Measurements from ENCODE around the gene CADPS2.

CADPS2 gene

GRCh38 chr7:122595885-122596284 lies 290.4 kb downstream of the CADPS2 start:
- no peak for TF ChIP-seq CTCF (IDR thresholded peaks at IDR 0.05; ENCODE audit: borderline replicate concordance, control extremely low read depth, extremely low read depth, insufficient read depth, missing control alignments)
- DNase-seq (ENCODE audit: low spot score) = no peak
- in situ Hi-C loops (cut with MboI; ENCODE audit: low sequenced_read_pairs, unreplicated experiment) = no loop called here

GRCh38 chr7:122588621-122589020 lies 297.6 kb downstream of the CADPS2 start:
- DNase-seq (ENCODE audit: low spot score) = no peak
- TF ChIP-seq CTCF (IDR thresholded peaks at IDR 0.05; ENCODE audit: borderline replicate concordance, control extremely low read depth, extremely low read depth, insufficient read depth, missing control alignments) = no peak
- in situ Hi-C loops (cut with MboI; ENCODE audit: low sequenced_read_pairs, unreplicated experiment) = no loop called here

GRCh38 chr7:122584676-122585251 lies 301.5 kb downstream of the CADPS2 start:
- in situ Hi-C loops (cut with MboI; ENCODE audit: low sequenced_read_pairs, unreplicated experiment) = no loop called here
- no peak for DNase-seq (ENCODE audit: low spot score)
- no peak for TF ChIP-seq CTCF (IDR thresholded peaks at IDR 0.05; ENCODE audit: borderline replicate concordance, control extremely low read depth, extremely low read depth, insufficient read depth, missing control alignments)

- in situ Hi-C loops (cut with MboI; ENCODE audit: low sequenced_read_pairs, unreplicated experiment) = no loop called here
- TF ChIP-seq CTCF (IDR thresholded peaks at IDR 0.05; ENCODE audit: borderline replicate concordance, control extremely low read depth, extremely low read depth, insufficient read depth, missing control alignments) = no peak
- DNase-seq (ENCODE audit: low spot score) = no peak
Observed at GRCh38 chr7:122578350-122578749, 307.9 kb downstream of the CADPS2 start.

GRCh38 chr7:122577449-122578003 lies 308.7 kb downstream of the CADPS2 start:
- no peak for DNase-seq (ENCODE audit: low spot score)
- in situ Hi-C loops (cut with MboI; ENCODE audit: low sequenced_read_pairs, unreplicated experiment) = no loop called here
- no peak for TF ChIP-seq CTCF (IDR thresholded peaks at IDR 0.05; ENCODE audit: borderline replicate concordance, control extremely low read depth, extremely low read depth, insufficient read depth, missing control alignments)

- DNase-seq (ENCODE audit: low spot score) = no peak
- TF ChIP-seq CTCF (IDR thresholded peaks at IDR 0.05; ENCODE audit: borderline replicate concordance, control extremely low read depth, extremely low read depth, insufficient read depth, missing control alignments) = no peak
- in situ Hi-C loops (cut with MboI; ENCODE audit: low sequenced_read_pairs, unreplicated experiment) = no loop called here
Observed at GRCh38 chr7:122572706-122573105, 313.6 kb downstream of the CADPS2 start.
